Adrenal gland (tissue), 12 donors: ENCODE data around the gene PTGES3L. TPM values are rescaled to one million over a fixed set of nuclear protein-coding genes. Genes with fewer than 3 reads are reported as not detected.

ENCODE experiments used
- DNase-seq, 7 donors: peaks; one replicate each; pipeline ENCODE4 v3.0.0-alpha.2; 2019 to 2020
- H3K27ac ChIP-seq, 5 donors: fragments of 200-600 bp; sonication (generic) in 4 of 5; 1 replicate in 3 of 5; 2 replicates in 2 of 5; pipeline versions ENCODE4 v1.5.1 to v1.8.0; 2016 to 2020; ENCODE audit warnings: mild to moderate bottlenecking in 1 of 5
- H3K27me3 ChIP-seq: fragments of 200-600 bp; 2 replicates; pipeline ENCODE4 v1.8.0; 2021
- H3K36me3 ChIP-seq, 2 donors: fragments of 200-600 bp; replicated peaks in 1 of 2; 1 replicate in 1 of 2; 2 replicates in 1 of 2; pipeline versions ENCODE4 v1.5.1 to v1.8.0; 2018 to 2022
- H3K4me1 ChIP-seq, 2 donors: fragments of 200-600 bp; replicated peaks in 1 of 2; 1 replicate in 1 of 2; 2 replicates in 1 of 2; pipeline versions ENCODE4 v1.5.1 to v1.8.0; 2018 to 2021
- H3K4me3 ChIP-seq, 4 donors: fragments of 200-600 bp; sonication (generic) in 3 of 4; one replicate each; pipeline ENCODE4 v1.5.1; 2016 to 2018
- H3K9me3 ChIP-seq, 3 donors: fragments of 200-600 bp; sonication (generic) in 1 of 3; replicated peaks in 1 of 3; 1 replicate in 2 of 3; 2 replicates in 1 of 3; pipeline versions ENCODE4 v1.5.1 to v1.8.0; 2016 to 2021
- CTCF ChIP-seq, 6 experiments: fragments of 450-650 bp in 4 of 6; fragments of 200-600 bp in 2 of 6; sonication (generic) in 1 of 6; IDR thresholded peaks; 1 replicate in 5 of 6; 2 replicates in 1 of 6; pipeline versions ENCODE4 v1.5.1 to v1.8.0; 2016 to 2021; ENCODE audit warnings: antibody characterized with exemption in 6 of 6, mild to moderate bottlenecking in 2 of 6, moderate library complexity in 1 of 6
- POLR2A ChIP-seq, 2 donors: fragments of 450-650 bp; IDR thresholded peaks; one replicate each; pipeline ENCODE4 v1.6.1; 2017; ENCODE audit warnings: antibody characterized with exemption in 2 of 2, mild to moderate bottlenecking in 2 of 2, moderate library complexity in 1 of 2
- WGBS, 4 donors: extraction: QIAGEN DNeasy Blood & Tissue Kit in 2 of 4; methylation state at CpG; one replicate each; pipeline versions ENCODE4 v1.1.5 to v1.1.7; 2013 to 2017; 5-methylcytosine and 5-hydroxymethylcytosine counted together
- intact Hi-C, 2 donors: fragments of 100-400 bp; cut with DNase I; formaldehyde crosslinking; loops; one replicate each; pipeline versions ENCODE4 v1.14.1 to v1.15.0; 2022 to 2023
- polyA plus RNA-seq, 3 donors: library from polyadenylated mRNA; stranded (reverse); fragments of 200-250 nt in 2 of 3; fragments of 350-450 nt in 1 of 3; fragmentation: Illumina TruSeq in 1 of 3; extraction: RNeasy Lipid Tissue Mini Kit (QIAGEN cat#74804) in 1 of 3; gene quantifications; one replicate each; pipeline ENCODE4 v1.2.3, GENCODE V29; 2013 to 2014
- total RNA-seq, 9 donors: library from RNA; depleted of rRNA in 4 of 9; stranded (reverse); fragments of >200 nt in 4 of 9; fragments of 120-200 nt in 1 of 9; fragmentation: NEBNext Ultra II Directional in 1 of 9; extraction: Animal tissue kit (Norgen Biotek cat#: 25700) in 1 of 9; gene quantifications; one replicate each; pipeline versions ENCODE4 v1.1.0 to v1.2.4, GENCODE V29; 2013 to 2023
- donor health status: healthy with polysubstance abuse.
- donor health status: Bipolar disorder and iron deficiency.
- donor health status: DM: yes; HTN: yes; CAD: no.
- donor health status: DM: no; HTN: no; CAD: no.
- donor health status: DM: no; HTN: no; CAD: no.
- donor health status: DM: yes; HTN: yes; CAD: no.

The PTGES3L gene
- total and polyA plus RNA-seq, 12 donors = 0.18 to 0.72 (median 0.61) TPM; not detected in 6

DNA sequence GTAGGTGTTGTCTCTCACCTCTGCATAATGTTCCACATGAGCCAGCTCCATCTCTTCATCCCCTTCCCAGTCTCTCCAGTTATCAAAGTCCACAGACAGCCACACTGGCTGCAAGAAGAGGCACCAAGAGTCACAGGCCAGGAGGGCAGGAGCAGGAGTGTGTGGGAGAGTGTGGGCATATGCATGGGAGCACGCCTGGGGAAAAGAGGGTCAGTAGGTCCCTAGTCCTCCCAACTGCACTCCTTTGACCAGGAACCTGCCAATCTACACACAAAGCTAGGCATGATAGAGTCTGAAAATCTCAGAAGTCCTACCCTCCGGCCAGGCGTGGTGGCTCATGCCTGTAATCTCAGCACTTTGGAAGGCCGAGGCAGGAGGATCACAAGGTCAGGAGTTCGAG is 8.3 kb downstream of the PTGES3L start:
- 69 to 80% (median 73%) methylated on average over 4 to 5 of the region's 5 CpGs for WGBS, 4 donors

GRCh38 chr17:42969001-42969581 is 10.8 kb downstream of the PTGES3L start:
- Histone ChIP-seq H3K4me3 (no peak overlapping the region), H3K27me3 (no peaks in the 10 kb centered on the region), H3K36me3 (no peaks in the 10 kb centered on the region), H3K27ac (no peak overlapping the region), H3K4me1 (no peaks in the 10 kb centered on the region), H3K9me3 (no peaks in the 10 kb centered on the region)
- TF ChIP-seq CTCF (IDR thresholded peaks at IDR 0.05) (no peak), POLR2A (IDR thresholded peaks at IDR 0.05) (no peak)
- peak in 2 of 7 donors; percentile 38 to 44 for DNase-seq
- intact Hi-C loops = loop anchor here in 1 of 2 donors (2.0 kb wide), 1 partner anchor 28 kb away; no protein-coding TSS in a partner anchor
- 36 to 51% (median 42%) methylated on average over 5 of the region's 5 CpGs for WGBS, 4 donors

More for the DNA sequence above, 8.3 kb downstream of the PTGES3L start:
- Histone ChIP-seq H3K4me1 (no peaks in the 10 kb centered on the region), H3K9me3 (no peaks in the 10 kb centered on the region), H3K27me3 (no peaks in the 10 kb centered on the region), H3K36me3 (no peaks in the 10 kb centered on the region), H3K27ac (no peak overlapping the region), H3K4me3 (no peak overlapping the region)
- no peak for DNase-seq
- TF ChIP-seq POLR2A (IDR thresholded peaks at IDR 0.05) (no peak), CTCF (IDR thresholded peaks at IDR 0.05) (no peak)
- intact Hi-C loops = no loop called here

DNA sequence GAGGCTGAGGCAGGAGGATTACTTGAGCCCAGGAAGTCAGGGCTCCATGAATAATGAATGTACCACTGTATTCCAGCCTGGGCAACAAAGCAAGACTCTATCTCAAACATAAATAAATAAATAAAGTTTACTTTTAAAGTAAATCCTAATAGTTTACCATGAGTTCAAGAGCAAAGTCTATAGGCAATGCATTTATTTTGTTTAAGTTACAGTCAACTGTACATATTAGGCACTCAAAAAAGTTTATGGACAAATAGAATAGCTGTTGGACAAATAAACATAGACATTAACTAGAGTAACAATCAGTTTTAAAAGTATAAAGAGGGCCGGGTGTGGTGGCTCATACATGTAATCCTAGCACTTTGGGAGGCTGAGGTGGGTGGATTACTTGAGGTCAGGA is 12.0 kb downstream of the PTGES3L start:
- peaks cover 0 to 6% of the 10 kb centered on the region in 2 donors for H3K4me1 ChIP-seq
- intact Hi-C loops = loop anchor here in 1 of 2 donors (2.0 kb wide), 1 partner anchor 29 kb away; no protein-coding TSS in a partner anchor
- no peaks in the 10 kb centered on the region for H3K36me3 ChIP-seq
- H3K27me3 ChIP-seq = no peaks in the 10 kb centered on the region
- 88 to 94% (median 91%) methylated on average over 1 of the region's 1 CpG for WGBS, 4 donors
- H3K9me3 ChIP-seq = no peaks in the 10 kb centered on the region
- no peak for DNase-seq
- no peak for TF ChIP-seq POLR2A (IDR thresholded peaks at IDR 0.05)
- no peak for TF ChIP-seq CTCF (IDR thresholded peaks at IDR 0.05)
- H3K4me3 ChIP-seq = no peak overlapping the region
- H3K27ac ChIP-seq = no peak overlapping the region

- H3K36me3 ChIP-seq = peaks cover 0 to 32% of the 10 kb centered on the region in 2 donors
- intact Hi-C loops = no loop called here
- no peaks in the 10 kb centered on the region for H3K27me3 ChIP-seq
- DNase-seq = peak; percentile 91 to 97 (median 93)
- no peaks in the 10 kb centered on the region for H3K9me3 ChIP-seq
- H3K4me1 ChIP-seq = peaks cover 0 to 6% of the 10 kb centered on the region in 2 donors
- TF ChIP-seq CTCF (IDR thresholded peaks at IDR 0.05) (peak in 2 of 6 experiments; percentile 7 to 22), POLR2A (IDR thresholded peaks at IDR 0.05) (peak; percentile 63 to 79)
- 1 to 4% (median 2%) methylated on average over 27 to 43 of the region's 43 CpGs for WGBS, 4 donors
- peak within 1 kb of the TSS; percentile 18 to 70 (median 57) for H3K4me3 ChIP-seq
- H3K27ac ChIP-seq = peak within 1 kb of the TSS in 4 of 5 donors; percentile 61 to 86 (median 84)
These were observed 15.5 kb downstream of the PTGES3L start, which contains the start of gene AARSD1 for GRCh38 chr17:42964161-42964932. TSS of gene AARSD1 (minus strand) at chr17:42964454. CDS start at chr17:42964440, 14 bp downstream.
